Endodermal cell (in vitro differentiated cells): ENCODE results near the gene DNAJC1. TPM values are rescaled to one million over a fixed set of nuclear protein-coding genes. Genes with fewer than 3 reads are reported as not detected.
A peak's percentile ranks its signal among the peaks of the same experiment; 100 is the strongest.

ENCODE experiments used
- DNase-seq: peaks from one replicate; pipeline ENCODE4 v3.0.0-alpha.2; 2017
- H3K27ac ChIP-seq: 2 replicates; pipeline ENCODE4 v1.5.1; 2013; ENCODE audit warnings: mild to moderate bottlenecking, low read depth, low read length, moderate library complexity
- H3K27me3 ChIP-seq: 2 replicates; pipeline ENCODE4 v1.6.1; 2013; ENCODE audit warnings: mild to moderate bottlenecking, low read length, moderate library complexity; ENCODE audit not compliant: insufficient read depth, control insufficient read depth, poor library complexity, severe bottlenecking
- H3K36me3 ChIP-seq: 2 replicates; pipeline ENCODE4 v1.7.0; 2013; ENCODE audit warnings: mild to moderate bottlenecking, low read length, moderate library complexity; ENCODE audit not compliant: control insufficient read depth, insufficient read depth
- H3K4me1 ChIP-seq: one replicate; pipeline ENCODE4 v1.7.0; 2013; ENCODE audit warnings: low read length; ENCODE audit not compliant: control insufficient read depth, insufficient read depth
- H3K4me3 ChIP-seq: 2 replicates; pipeline ENCODE4 v1.5.1; 2013; ENCODE audit warnings: mild to moderate bottlenecking, low read length, moderate library complexity
- H3K9ac ChIP-seq: 2 replicates; pipeline ENCODE4 v1.6.1; 2013; ENCODE audit warnings: mild to moderate bottlenecking, low read length, moderate library complexity; ENCODE audit not compliant: poor library complexity, severe bottlenecking; ENCODE audit errors: extremely low read depth
- H3K9me3 ChIP-seq: 2 replicates; pipeline ENCODE4 v1.6.1; 2013; ENCODE audit warnings: mild to moderate bottlenecking, low read length, moderate library complexity; ENCODE audit not compliant: control insufficient read depth
- H3K27ac Mint-ChIP-seq: 2 replicates; pipeline ENCODE4 v1.8.0; 2020; ENCODE audit warnings: mixed read lengths
- H3K27me3 Mint-ChIP-seq: 2 replicates; pipeline ENCODE4 v1.8.0; 2021; ENCODE audit warnings: mild to moderate bottlenecking, mixed read lengths; ENCODE audit not compliant: insufficient read depth
- H3K36me3 Mint-ChIP-seq: 2 replicates; pipeline ENCODE4 v1.8.0; 2020; ENCODE audit warnings: low read depth, mixed read lengths
- H3K4me1 Mint-ChIP-seq: 2 replicates; pipeline ENCODE4 v1.8.0; 2020; ENCODE audit warnings: mixed read lengths
- H3K4me3 Mint-ChIP-seq: 2 replicates; pipeline ENCODE4 v1.8.0; 2020; ENCODE audit warnings: mild to moderate bottlenecking, moderate library complexity, mixed read lengths
- H3K9me3 Mint-ChIP-seq: 2 replicates; pipeline ENCODE4 v1.8.0; 2020; ENCODE audit warnings: mild to moderate bottlenecking, mixed read lengths
- CTCF ChIP-seq: fragments of 200-600 bp; sonication (generic); conservative IDR thresholded peaks from 2 replicates; pipeline ENCODE4 v1.5.0; 2021; ENCODE audit warnings: antibody characterized with exemption, mild to moderate bottlenecking
- WGBS, 2 experiments: methylation state at CpG; one replicate each; pipeline versions ENCODE4 v1.1.5 to v1.1.7; 2013; ENCODE audit warnings: missing lambda C conversion rate in 2 of 2, mixed read lengths in 1 of 2; ENCODE audit not compliant: insufficient coverage in 1 of 2, insufficient read length in 1 of 2; 5-methylcytosine and 5-hydroxymethylcytosine counted together
- total RNA-seq, 2 donors: library from RNA; stranded (reverse); fragmentation: NEBNext Ultra II Directional in 1 of 2; extraction: Animal tissue kit (Norgen Biotek cat#: 25700) in 1 of 2; gene quantifications; 2 replicates in 1 of 2; 3 replicates in 1 of 2; pipeline ENCODE4 v1.2.1, GENCODE V29; 2021

Gene DNAJC1
- total RNA-seq, 2 donors from 2014 or later, result 23.5 to 30.4 TPM

GRCh38 chr10:21969326-21970287, 33.9 kb downstream of the DNAJC1 start:
- H3K27ac ChIP-seq, result no peak overlapping the region
- peaks cover 5% of the 10 kb centered on the region for H3K4me1 Mint-ChIP-seq
- H3K4me3 Mint-ChIP-seq, result no peak overlapping the region
- DNase-seq, result no peak
- H3K4me1 ChIP-seq, result no peaks in the 10 kb centered on the region
- peaks cover 18% of the 10 kb centered on the region for H3K9me3 ChIP-seq
- H3K36me3 ChIP-seq, result no peaks in the 10 kb centered on the region
- no peak overlapping the region for H3K27ac Mint-ChIP-seq
- peaks cover 10% of the 10 kb centered on the region for H3K36me3 Mint-ChIP-seq
- 89 to 98% methylated on average over 1 to 3 of the region's 5 CpGs for WGBS, 2 experiments
- no peaks in the 10 kb centered on the region for H3K27me3 Mint-ChIP-seq
- no peaks in the 10 kb centered on the region for H3K27me3 ChIP-seq
- H3K4me3 ChIP-seq, result no peak overlapping the region
- no peak overlapping the region for H3K9ac ChIP-seq
- peaks cover 9% of the 10 kb centered on the region for H3K9me3 Mint-ChIP-seq
- TF ChIP-seq CTCF, result no peak

- Mint-ChIP-seq H3K36me3 (peaks cover 10% of the 10 kb centered on the region), H3K4me1 (peaks cover 16% of the 10 kb centered on the region), H3K27me3 (no peaks in the 10 kb centered on the region), H3K9me3 (peaks cover 11% of the 10 kb centered on the region), H3K27ac (no peak overlapping the region), H3K4me3 (no peak overlapping the region)
- Histone ChIP-seq H3K9me3 (peaks cover 20% of the 10 kb centered on the region), H3K4me1 (no peaks in the 10 kb centered on the region), H3K36me3 (no peaks in the 10 kb centered on the region), H3K4me3 (peak overlapping the region; percentile 39), H3K27me3 (no peaks in the 10 kb centered on the region), H3K27ac (no peak overlapping the region), H3K9ac (no peak overlapping the region)
- no peak for DNase-seq
- TF ChIP-seq CTCF, result no peak
These were observed 38.4 kb downstream of the DNAJC1 start for GRCh38 chr10:21964983-21965665.

GRCh38 chr10:21962358-21962757, 41.2 kb downstream of the DNAJC1 start:
- WGBS, 2 experiments, result 97% methylated on average over 5 of the region's 5 CpGs; no CpG with 5 or more reads in 1 of the 2 experiments

More at GRCh38 chr10:21962358-21962757, 41.2 kb downstream of the DNAJC1 start:
- no peak overlapping the region for H3K27ac ChIP-seq
- Mint-ChIP-seq H3K27me3 (no peaks in the 10 kb centered on the region), H3K4me3 (no peak overlapping the region), H3K27ac (no peak overlapping the region), H3K9me3 (peaks cover 11% of the 10 kb centered on the region), H3K36me3 (peaks cover 10% of the 10 kb centered on the region), H3K4me1 (peaks cover 23% of the 10 kb centered on the region)
- H3K36me3 ChIP-seq, result no peaks in the 10 kb centered on the region
- TF ChIP-seq CTCF, result no peak
- no peaks in the 10 kb centered on the region for H3K4me1 ChIP-seq
- no peak overlapping the region for H3K4me3 ChIP-seq
- peaks cover 20% of the 10 kb centered on the region for H3K9me3 ChIP-seq
- no peak for DNase-seq
- no peak overlapping the region for H3K9ac ChIP-seq
- no peaks in the 10 kb centered on the region for H3K27me3 ChIP-seq
